HepG2 (cell line): ENCODE results near the gene GPAT3. TPM values are rescaled to one million over a fixed set of nuclear protein-coding genes. Genes with fewer than 3 reads are reported as not detected.

ENCODE experiments used
- ATAC-seq: fragments of 200-7000 bp; cut with Tn5 transposase; 3 replicates; pipeline ENCODE4 v1.9.1; 2020; ENCODE audit warnings: mild to moderate bottlenecking, moderate library complexity
- BruUV-seq: library from RNA; stranded (reverse); fragments of 400-500 nt; replicated peaks from 2 replicates; lab custom pipeline; 2021; lab: Mats Ljungman, UMichigan
- CTCF ChIA-PET: fragments of 300-600 bp; formaldehyde crosslinking; extraction: SDS; loops from one replicate; lab custom pipeline; 2021; ENCODE audit warnings: low total read pairs, inconsistent platforms, low intra/inter-chr PET ratio; lab: Yijun Ruan, JAX
- POLR2A ChIA-PET: fragments of 350-600 bp; sonication (Branson Sonifier 250); formaldehyde crosslinking; loops from one replicate; lab custom pipeline; 2020; ENCODE audit warnings: antibody characterized with exemption, inconsistent platforms; lab: Yijun Ruan, JAX
- DNase-seq: peaks from one replicate; pipeline ENCODE4 v3.0.0-alpha.2; 2015; ENCODE audit warnings: low spot score
- FAIRE-seq: peaks from 3 replicates; lab custom pipeline; 2011; peaks lifted over from hg19 to GRCh38; lab: Jason Lieb, UNC
- H2AFZ ChIP-seq: one replicate; pipeline ENCODE4 v1.6.1; 2011; ENCODE audit warnings: low read length, inconsistent platforms
- H3K27ac ChIP-seq: fragments of 300-600 bp; 3 replicates; pipeline ENCODE4 v1.8.0; 2011; ENCODE audit warnings: mixed run types, mild to moderate bottlenecking, mixed read lengths, low read length, inconsistent platforms; ENCODE audit not compliant: insufficient read depth; ENCODE audit errors: extremely low read length
- H3K27me3 ChIP-seq, 2 experiments: fragments of 200-600 bp in 1 of 2; 2 replicates in 1 of 2; 3 replicates in 1 of 2; pipeline versions ENCODE4 v1.6.0 to v1.8.0; 2011; ENCODE audit warnings: low read length in 2 of 2, mild to moderate bottlenecking in 2 of 2, moderate library complexity in 2 of 2, inconsistent platforms in 1 of 2; ENCODE audit not compliant: insufficient read depth in 2 of 2, control insufficient read depth in 1 of 2
- H3K36me3 ChIP-seq, 2 experiments: fragments of 200-600 bp in 1 of 2; replicated peaks in 1 of 2; 2 replicates in 1 of 2; 3 replicates in 1 of 2; pipeline versions ENCODE4 v1.5.1 to v1.8.0; 2011; ENCODE audit warnings: low read length in 2 of 2, inconsistent platforms in 1 of 2; ENCODE audit not compliant: insufficient read depth in 2 of 2, control insufficient read depth in 1 of 2
- H3K4me1 ChIP-seq: 2 replicates; pipeline ENCODE4 v1.5.1; 2012; ENCODE audit warnings: low read length, inconsistent platforms; ENCODE audit not compliant: insufficient read depth
- H3K4me2 ChIP-seq: 2 replicates; pipeline ENCODE4 v1.6.0; 2011; ENCODE audit warnings: low read depth, low read length, inconsistent platforms
- H3K4me3 ChIP-seq, 3 experiments: fragments of 200-600 bp in 1 of 3; sonication (generic), shearing (Covaris generic) in 1 of 3; replicated peaks in 1 of 3; 2 replicates each; pipeline ENCODE4 v1.5.1; 2011 to 2016; ENCODE audit warnings: low read length in 3 of 3, inconsistent platforms in 2 of 3, low read depth in 2 of 3, mild to moderate bottlenecking in 2 of 3, control low read depth in 1 of 3, mixed read lengths in 1 of 3; ENCODE audit not compliant: insufficient read depth in 1 of 3
- H3K79me2 ChIP-seq: one replicate; pipeline ENCODE4 v1.6.1; 2011; ENCODE audit warnings: low read length, inconsistent platforms; ENCODE audit not compliant: insufficient read depth
- H3K9ac ChIP-seq: 2 replicates; pipeline ENCODE4 v1.6.0; 2011; ENCODE audit warnings: mild to moderate bottlenecking, low read depth, low read length, inconsistent platforms; ENCODE audit not compliant: insufficient read depth
- H3K9me3 ChIP-seq: 2 replicates; pipeline ENCODE4 v1.5.1; 2012; ENCODE audit warnings: mild to moderate bottlenecking, low read length
- H4K20me1 ChIP-seq: 2 replicates; pipeline ENCODE4 v1.6.0; 2011; ENCODE audit warnings: inconsistent platforms, mild to moderate bottlenecking, low read length, moderate library complexity; ENCODE audit not compliant: insufficient read depth
- DZIP1 ChIP-seq: sonication (generic); formaldehyde crosslinking; IDR thresholded peaks from 2 replicates; pipeline ENCODE4 v1.5.0; 2020; ENCODE audit warnings: mild to moderate bottlenecking, missing genetic modification reagents
- FOXP4 ChIP-seq: sonication (generic); formaldehyde crosslinking; IDR thresholded peaks from 2 replicates; pipeline ENCODE4 v1.4.0; 2020; ENCODE audit warnings: missing genetic modification reagents
- HHEX ChIP-seq: IDR thresholded peaks from 2 replicates; pipeline ENCODE4 v1.6.1; 2016; ENCODE audit warnings: control low read depth
- HNRNPL ChIP-seq: fragments of 200-400 bp; formaldehyde crosslinking; IDR thresholded peaks from 2 replicates; pipeline ENCODE4 v1.6.1; 2017; ENCODE audit warnings: mild to moderate bottlenecking, low read depth, low read length
- KAT8 ChIP-seq: IDR thresholded peaks from 2 replicates; pipeline ENCODE4 v1.6.1; 2016; ENCODE audit warnings: missing genetic modification reagents, missing compliant biosample characterization
- KLF11 ChIP-seq: IDR thresholded peaks from 2 replicates; pipeline ENCODE4 v1.6.1; 2016; ENCODE audit warnings: missing compliant biosample characterization
- MEIS2 ChIP-seq: sonication (generic); formaldehyde crosslinking; IDR thresholded peaks from 2 replicates; pipeline ENCODE4 v1.9.0; 2021; ENCODE audit warnings: mild to moderate bottlenecking, missing genetic modification reagents
- MTF1 ChIP-seq: sonication (generic); formaldehyde crosslinking; IDR thresholded peaks from 2 replicates; pipeline ENCODE4 v1.5.0; 2020; ENCODE audit warnings: missing genetic modification reagents
- MYC ChIP-seq: sonication (generic); formaldehyde crosslinking; IDR thresholded peaks from 2 replicates; pipeline ENCODE4 v1.9.0; 2021; ENCODE audit warnings: missing genetic modification reagents, borderline replicate concordance
- NBN ChIP-seq: fragments of 450-650 bp; conservative IDR thresholded peaks from 2 replicates; pipeline ENCODE4 v1.6.1; 2017
- NFATC3 ChIP-seq: sonication (generic); formaldehyde crosslinking; IDR thresholded peaks from 2 replicates; pipeline ENCODE4 v1.5.1; 2020; ENCODE audit warnings: mild to moderate bottlenecking, missing genetic modification reagents
- SIN3B ChIP-seq: fragments of 150-350 bp; IDR thresholded peaks from 2 replicates; pipeline ENCODE4 v1.6.1; 2014; ENCODE audit warnings: low read length
- SMARCE1 ChIP-seq: fragments of 450-650 bp; IDR thresholded peaks from 2 replicates; pipeline ENCODE4 v1.6.1; 2017; ENCODE audit warnings: borderline replicate concordance
- TBX3 ChIP-seq: fragments of 450-650 bp; IDR thresholded peaks from 2 replicates; pipeline ENCODE4 v1.6.1; 2017; ENCODE audit warnings: antibody characterized with exemption, mild to moderate bottlenecking, inconsistent platforms, borderline replicate concordance
- ZNF44 ChIP-seq: sonication (generic); formaldehyde crosslinking; IDR thresholded peaks from 2 replicates; pipeline ENCODE4 v1.5.1; 2020; ENCODE audit warnings: mild to moderate bottlenecking, missing genetic modification reagents
- WGBS: methylation state at CpG from one replicate; pipeline ENCODE4 v1.1.6; 2017; ENCODE audit warnings: low lambda C conversion rate; 5-methylcytosine and 5-hydroxymethylcytosine counted together
- in situ Hi-C: cut with HindIII; loops from 2 replicates; pipeline ENCODE4 v1.10.0; 2017; ENCODE audit warnings: low pct_unique_long_range_greater_than_20kb; ENCODE audit not compliant: extremely low pct_ligation_motif_present
- intact Hi-C: fragments of 100-400 bp; cut with micrococcal nuclease; formaldehyde crosslinking; loops from one replicate; pipeline ENCODE4 v1.10.0; 2022; ENCODE audit not compliant: unreplicated experiment
- polyA plus RNA-seq, 8 experiments: library from polyadenylated mRNA; depleted of rRNA in 3 of 8; stranded (reverse) in 7 of 8; unstranded in 1 of 8; fragments of >200 nt; fragmentation: Illumina TruSeq in 4 of 8; extraction: Trizol in 4 of 8; gene quantifications; 2 replicates each; pipeline versions ENCODE4 v1.2.1 to v1.2.3, GENCODE V29; 2011 to 2016; ENCODE audit warnings: low read depth in 4 of 8, missing spikeins in 1 of 8, mixed read lengths in 1 of 8; ENCODE audit not compliant: insufficient read depth in 1 of 8
- total RNA-seq, 5 experiments: library from RNA; depleted of rRNA; stranded (reverse); fragments of >200 nt; fragmentation: Illumina TruSeq; extraction: Trizol; gene quantifications; 2 replicates each; pipeline ENCODE4 v1.2.3, GENCODE V29; 2016; ENCODE audit warnings: low read depth in 1 of 5
- TF ChIP-seq, protein P1 (sequence below), 2 experiments: sonication (generic) in 1 of 2; formaldehyde crosslinking in 1 of 2; IDR thresholded peaks; 2 replicates each; pipeline versions ENCODE4 v1.5.1 to v1.6.1; 2011 to 2020; ENCODE audit warnings: borderline replicate concordance in 1 of 2, low read depth in 1 of 2, low read length in 1 of 2, mild to moderate bottlenecking in 1 of 2, missing genetic modification reagents in 1 of 2, moderate library complexity in 1 of 2
- TF ChIP-seq, protein P2 (sequence below): sonication (generic); formaldehyde crosslinking; IDR thresholded peaks from 2 replicates; pipeline ENCODE4 v1.5.0; 2020; ENCODE audit warnings: missing genetic modification reagents

Gene GPAT3
- total and polyA plus RNA-seq, 2 of the 13 experiments (the other 11 are each of a cell fraction or from before 2014, with no cell fraction given) = 2.4 to 2.6 TPM

- TF ChIP-seq DZIP1 (CRISPR knock-in tag) = no peak
- no peak for TF ChIP-seq TBX3
- TF ChIP-seq, all 625 proteins: peak for 0
Observed at GRCh38 chr4:83616252-83616651, 80.3 kb downstream of the GPAT3 start (continued).

DNA sequence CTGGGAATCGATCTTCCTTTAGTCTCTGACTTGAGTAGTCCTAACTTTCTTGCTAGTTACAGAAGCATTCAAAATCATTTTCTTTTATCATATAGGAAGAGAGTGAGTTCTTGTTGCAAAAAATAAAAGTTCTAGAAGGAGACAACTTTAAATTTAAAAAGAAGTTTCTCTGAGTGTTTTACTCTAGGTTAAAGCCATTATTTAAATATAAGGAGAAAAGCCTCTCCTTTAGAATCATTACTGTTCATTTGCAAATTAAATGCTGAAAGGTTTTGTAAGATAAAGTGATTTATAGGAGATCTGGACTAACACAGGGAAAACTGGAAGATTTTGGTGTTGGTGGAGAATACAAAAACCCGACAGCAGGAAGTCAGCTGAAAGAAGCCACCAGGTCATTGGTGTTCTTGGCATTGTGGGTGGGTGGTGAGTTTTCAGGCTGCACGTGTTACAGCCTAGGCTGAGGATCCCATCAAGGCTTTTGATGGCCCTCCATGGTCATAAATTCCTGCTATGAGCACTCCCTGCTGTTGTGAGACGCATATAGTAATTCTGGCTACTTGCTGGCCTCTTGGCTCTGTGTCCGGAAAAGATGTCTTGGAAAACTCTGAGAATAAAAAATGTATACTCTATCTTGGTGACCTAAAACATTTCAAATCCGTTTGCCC lies 81.6 kb downstream of the GPAT3 start:
- no peak overlapping the region for H3K9ac ChIP-seq
- H3K4me3 ChIP-seq = no peak overlapping the region
- no peaks in the 10 kb centered on the region for H4K20me1 ChIP-seq
- FAIRE-seq = no peak
- no peak overlapping the region for H2AFZ ChIP-seq
- peaks cover 21% of the 10 kb centered on the region for H3K4me1 ChIP-seq
- in situ Hi-C loops (no loop called here), intact Hi-C loops (no loop called here)
- no peaks in the 10 kb centered on the region for H3K36me3 ChIP-seq
- H3K27ac ChIP-seq = no peak overlapping the region
- BruUV-seq = no TSS peak
- WGBS = 90% methylated on average over 6 of the region's 6 CpGs
- H3K4me2 ChIP-seq = no peak overlapping the region
- no peaks in the 10 kb centered on the region for H3K27me3 ChIP-seq
- TF ChIP-seq ZNF44 = no peak
- TF ChIP-seq HHEX = no peak
- TF ChIP-seq KAT8 (CRISPR knock-in tag) = no peak
- TF ChIP-seq, protein P1, sequence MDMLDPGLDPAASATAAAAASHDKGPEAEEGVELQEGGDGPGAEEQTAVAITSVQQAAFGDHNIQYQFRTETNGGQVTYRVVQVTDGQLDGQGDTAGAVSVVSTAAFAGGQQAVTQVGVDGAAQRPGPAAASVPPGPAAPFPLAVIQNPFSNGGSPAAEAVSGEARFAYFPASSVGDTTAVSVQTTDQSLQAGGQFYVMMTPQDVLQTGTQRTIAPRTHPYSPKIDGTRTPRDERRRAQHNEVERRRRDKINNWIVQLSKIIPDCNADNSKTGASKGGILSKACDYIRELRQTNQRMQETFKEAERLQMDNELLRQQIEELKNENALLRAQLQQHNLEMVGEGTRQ (IDR thresholded peaks at IDR 0.05; ENCODE audit: low read depth, low read length) = no peak
- TF ChIP-seq, protein P1 (CRISPR knock-in tag; IDR thresholded peaks at IDR 0.05; ENCODE audit: borderline replicate concordance) = no peak
- TF ChIP-seq MTF1 (CRISPR knock-in tag) = no peak
- TF ChIP-seq MEIS2 (CRISPR knock-in tag) = no peak
- TF ChIP-seq NFATC3 (CRISPR knock-in tag) = no peak
- no peak for TF ChIP-seq NBN
- TF ChIP-seq SIN3B = no peak
- TF ChIP-seq SMARCE1 = no peak
- no peak for TF ChIP-seq KLF11 (CRISPR knock-in tag)
- TF ChIP-seq FOXP4 = no peak
- TF ChIP-seq, protein P2, sequence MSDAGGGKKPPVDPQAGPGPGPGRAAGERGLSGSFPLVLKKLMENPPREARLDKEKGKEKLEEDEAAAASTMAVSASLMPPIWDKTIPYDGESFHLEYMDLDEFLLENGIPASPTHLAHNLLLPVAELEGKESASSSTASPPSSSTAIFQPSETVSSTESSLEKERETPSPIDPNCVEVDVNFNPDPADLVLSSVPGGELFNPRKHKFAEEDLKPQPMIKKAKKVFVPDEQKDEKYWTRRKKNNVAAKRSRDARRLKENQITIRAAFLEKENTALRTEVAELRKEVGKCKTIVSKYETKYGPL (CRISPR knock-in tag) = no peak
- TF ChIP-seq MYC (CRISPR knock-in tag) = no peak
- TF ChIP-seq HNRNPL = no peak
- DNase-seq = no peak
- ChIA-PET POLR2A (interaction anchor here (1.2 kb wide), 1 partner anchor 80 kb away, joined by 3 read pairs; no protein-coding TSS in a partner anchor), CTCF (no interaction called here)
- peaks cover 40% of the 10 kb centered on the region for H3K9me3 ChIP-seq
- H3K79me2 ChIP-seq = no peaks in the 10 kb centered on the region
- no peak for ATAC-seq
